Measurements from ENCODE around the gene PCCA. TPM values are rescaled to one million over a fixed set of nuclear protein-coding genes. Genes with fewer than 3 reads are reported as not detected.
"Not testable (repeated sequence)": the region's sequence is repeated elsewhere in the genome, so short reads cannot be mapped to it uniquely, and the experiment has no call there.

PCCA gene
- polyA plus RNA-seq, 3 donors, result 49.4 to 64.3 (median 54.2) TPM

GRCh38 chr13:100089465-100090032 is 656 bp downstream of the PCCA start:
- DNase-seq (ENCODE audit: extremely low read depth in 1 of 11, low read depth in 9 of 11, low spot score in 4 of 11), result peak in 1 of 11 donors; percentile 19

- DNase-seq (ENCODE audit: extremely low read depth in 1 of 11, low read depth in 9 of 11, low spot score in 4 of 11), result no peak
These were observed 2.0 kb downstream of the PCCA start for GRCh38 chr13:100090861-100091260.

DNA sequence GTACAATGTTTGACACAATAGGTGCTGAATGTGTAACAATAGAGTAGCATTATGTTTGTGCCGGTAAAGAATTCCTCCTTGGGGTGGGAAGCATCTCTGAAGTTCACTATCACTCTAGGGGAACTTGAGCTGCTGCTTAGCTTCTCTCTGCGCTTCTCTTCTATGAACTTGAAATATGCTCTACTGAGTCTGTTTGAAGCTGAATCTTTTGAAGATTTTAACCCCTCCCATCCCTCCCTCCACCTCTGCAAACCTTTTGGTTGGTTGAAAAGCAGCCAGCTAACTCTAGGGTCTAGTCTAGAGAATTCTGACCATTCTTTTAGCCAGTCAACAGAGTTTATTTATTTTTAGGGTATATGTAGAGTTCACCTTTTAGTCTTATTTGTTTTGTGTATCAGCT is 2.5 kb downstream of the PCCA start:
- DNase-seq (ENCODE audit: extremely low read depth in 1 of 11, low read depth in 9 of 11, low spot score in 4 of 11), result no peak

- DNase-seq (ENCODE audit: extremely low read depth in 1 of 11, low read depth in 9 of 11, low spot score in 4 of 11), result not testable (repeated sequence)
These were observed 3.4 kb downstream of the PCCA start for GRCh38 chr13:100092273-100092672.

DNA sequence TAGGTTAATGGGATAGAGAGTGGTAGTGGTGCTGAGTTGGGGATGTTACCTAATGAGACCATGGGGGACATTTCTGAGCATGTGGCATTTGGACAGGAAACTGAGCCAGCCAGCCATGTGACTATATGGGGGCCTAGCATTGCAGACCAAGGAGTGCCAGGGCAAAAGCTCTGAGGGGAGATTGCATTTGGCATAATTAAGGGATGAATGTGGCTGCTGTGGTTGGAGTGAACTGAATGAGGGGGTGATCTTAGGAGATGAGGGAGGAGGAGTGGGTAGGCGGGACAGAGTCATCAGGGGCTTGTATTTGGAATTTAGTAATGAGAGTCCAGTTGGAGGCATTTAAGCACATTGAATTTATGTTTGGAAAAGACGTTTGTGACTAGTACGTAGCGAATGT is 6.6 kb downstream of the PCCA start:
- no peak for DNase-seq (ENCODE audit: extremely low read depth in 1 of 11, low read depth in 9 of 11, low spot score in 4 of 11)

DNA sequence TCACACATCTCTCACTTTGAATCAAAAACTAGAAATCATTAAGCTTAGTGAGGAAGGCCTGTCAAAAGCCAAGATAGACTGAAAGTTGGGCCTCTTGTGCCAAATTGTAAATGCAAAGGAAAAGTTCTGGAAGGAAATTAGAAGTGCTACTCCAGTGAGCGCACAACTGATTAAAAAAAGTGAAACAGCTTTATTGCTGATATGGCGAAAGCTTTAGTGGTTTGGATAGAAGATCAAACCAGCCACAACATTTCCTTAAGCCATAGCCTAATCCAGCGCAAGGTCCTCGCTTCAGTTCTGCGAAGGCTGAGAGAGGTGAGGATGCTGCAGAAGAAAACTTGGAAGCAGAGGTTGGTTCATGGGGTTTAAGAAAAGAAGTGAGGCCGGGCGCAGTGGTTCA is 7.6 kb downstream of the PCCA start:
- no peak for DNase-seq (ENCODE audit: extremely low read depth in 1 of 11, low read depth in 9 of 11, low spot score in 4 of 11)

DNA sequence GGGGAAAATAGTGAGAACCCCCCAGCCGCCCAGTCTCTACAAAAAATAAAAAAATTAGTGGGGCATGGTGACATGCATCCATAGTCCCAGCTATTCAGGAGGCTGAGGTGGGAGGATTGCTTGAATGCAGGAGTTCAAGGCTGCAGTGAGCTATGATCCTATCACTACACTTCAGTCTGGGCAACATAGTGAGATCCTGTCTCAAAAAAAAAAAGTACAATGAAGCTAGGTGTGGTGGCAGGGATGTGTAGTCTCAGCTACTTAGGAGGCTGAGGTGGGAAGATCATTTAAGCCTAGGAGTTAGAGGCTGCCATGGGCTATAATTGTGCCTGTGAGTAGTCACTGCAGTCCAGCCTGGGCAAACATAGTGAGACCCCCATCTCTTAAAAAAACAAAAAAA is 8.9 kb downstream of the PCCA start:
- DNase-seq (ENCODE audit: extremely low read depth in 1 of 11, low read depth in 9 of 11, low spot score in 4 of 11), result no peak

- no peak for DNase-seq (ENCODE audit: extremely low read depth in 1 of 11, low read depth in 9 of 11, low spot score in 4 of 11)
These were observed 9.7 kb downstream of the PCCA start for GRCh38 chr13:100098445-100099116.

- DNase-seq (ENCODE audit: extremely low read depth in 1 of 11, low read depth in 9 of 11, low spot score in 4 of 11), result not testable (repeated sequence)
These were observed 10.2 kb downstream of the PCCA start for GRCh38 chr13:100099117-100099445.

DNA sequence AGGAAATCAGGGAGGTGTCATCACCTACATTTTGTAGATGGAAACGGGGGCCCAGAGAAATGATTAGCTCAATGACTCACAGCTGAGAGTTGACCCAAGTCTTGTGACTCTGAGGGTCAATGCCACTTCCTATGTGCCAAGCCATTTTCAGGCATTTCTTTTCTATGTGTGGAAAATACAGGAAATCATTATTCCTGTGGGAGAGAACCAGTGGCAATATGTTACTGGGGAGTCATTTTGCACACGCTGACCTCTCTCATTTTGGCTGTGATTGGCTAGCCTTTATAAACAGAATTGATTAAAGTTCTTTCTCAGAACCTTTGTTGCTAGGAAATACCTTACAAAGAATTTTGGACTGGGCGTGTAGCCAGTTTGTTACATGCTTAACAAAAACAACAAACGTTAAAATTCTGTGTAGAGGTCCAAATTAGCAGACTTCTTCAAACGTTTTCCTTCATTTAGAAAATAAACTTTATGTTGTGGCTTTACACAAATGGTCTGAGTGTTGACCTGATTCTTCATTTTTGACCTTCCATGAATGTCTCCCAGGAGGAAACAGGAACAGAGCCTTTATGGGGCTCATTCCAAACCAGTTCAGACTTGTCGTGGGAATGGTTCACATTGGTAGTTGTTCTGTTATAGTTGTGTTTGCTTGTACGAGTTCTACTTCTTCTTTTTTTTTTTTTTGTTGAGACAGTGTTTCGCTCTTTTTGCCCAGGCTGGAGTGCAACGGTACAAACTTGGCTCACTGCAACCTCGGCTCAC is 11.4 kb downstream of the PCCA start:
- peak in 8 of 11 donors; percentile 21 to 65 (median 32) for DNase-seq (ENCODE audit: extremely low read depth in 1 of 11, low read depth in 9 of 11, low spot score in 4 of 11)

- no peak for DNase-seq (ENCODE audit: extremely low read depth in 1 of 11, low read depth in 9 of 11, low spot score in 4 of 11)
These were observed 13.1 kb downstream of the PCCA start for GRCh38 chr13:100102042-100102441.

- no peak for DNase-seq (ENCODE audit: extremely low read depth in 1 of 11, low read depth in 9 of 11, low spot score in 4 of 11)
These were observed 17.1 kb downstream of the PCCA start for GRCh38 chr13:100106005-100106404.

- no peak for DNase-seq (ENCODE audit: extremely low read depth in 1 of 11, low read depth in 9 of 11, low spot score in 4 of 11)
These were observed 17.8 kb downstream of the PCCA start for GRCh38 chr13:100106705-100107104.

DNA sequence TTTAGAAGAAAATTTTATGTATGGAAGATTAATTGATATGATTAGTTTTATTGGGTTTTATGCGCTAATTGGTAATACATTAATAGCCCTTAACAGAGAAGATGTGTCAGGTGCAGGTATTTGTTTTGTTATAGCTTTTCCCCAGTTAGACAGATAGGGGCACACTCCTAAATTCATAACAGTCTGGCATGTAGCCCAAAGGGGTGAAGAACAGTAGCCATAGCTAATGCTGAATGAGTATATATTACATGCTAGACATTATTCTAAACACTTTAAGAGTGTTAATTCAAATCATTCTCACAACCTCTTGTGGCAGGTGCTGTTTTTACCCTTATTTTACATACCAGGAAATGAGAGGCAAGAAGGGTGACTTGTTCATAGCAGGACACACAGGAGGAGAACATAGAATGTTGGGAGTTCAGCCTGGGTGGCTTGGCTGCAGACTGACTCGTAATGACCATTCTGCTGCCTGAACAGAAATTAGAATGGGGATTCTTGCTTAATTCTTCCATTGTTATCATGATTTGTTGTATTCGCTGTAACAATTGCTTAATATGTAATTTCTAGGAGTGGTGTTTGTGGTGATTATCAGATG is 20.1 kb downstream of the PCCA start:
- DNase-seq (ENCODE audit: extremely low read depth in 1 of 11, low read depth in 9 of 11, low spot score in 4 of 11), result no peak

GRCh38 chr13:100110269-100110668 is 21.4 kb downstream of the PCCA start:
- no peak for DNase-seq (ENCODE audit: extremely low read depth in 1 of 11, low read depth in 9 of 11, low spot score in 4 of 11)

- DNase-seq (ENCODE audit: extremely low read depth in 1 of 11, low read depth in 9 of 11, low spot score in 4 of 11), result no peak
These were observed 23.4 kb downstream of the PCCA start for GRCh38 chr13:100112186-100112838.

DNA sequence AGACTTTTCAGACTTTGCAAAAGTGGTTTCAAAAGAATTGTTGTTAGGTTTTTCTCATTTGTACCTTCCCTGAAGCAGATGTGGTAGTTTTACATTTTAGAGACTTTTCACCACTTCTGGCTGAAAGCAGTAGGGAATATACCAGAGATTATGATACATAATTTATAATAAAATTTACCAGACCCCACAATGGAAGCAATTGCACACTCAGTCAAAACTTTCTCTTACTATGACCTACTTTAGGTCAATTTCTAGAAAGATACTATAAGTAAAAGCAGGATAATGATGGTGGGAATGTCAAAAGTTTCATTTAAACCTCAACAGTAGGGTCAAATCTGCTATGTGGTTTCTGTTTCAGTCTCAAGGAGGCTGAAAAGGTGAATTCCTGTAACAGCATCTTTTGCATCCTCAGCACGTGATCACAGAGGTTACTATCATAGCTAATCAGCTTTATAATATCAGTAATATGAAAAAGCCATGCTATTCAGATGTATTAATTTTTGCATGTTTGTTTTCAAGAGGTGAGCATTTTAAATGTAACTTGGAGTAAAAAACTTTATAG is 26.9 kb downstream of the PCCA start:
- DNase-seq (ENCODE audit: extremely low read depth in 1 of 11, low read depth in 9 of 11, low spot score in 4 of 11), result no peak

DNA sequence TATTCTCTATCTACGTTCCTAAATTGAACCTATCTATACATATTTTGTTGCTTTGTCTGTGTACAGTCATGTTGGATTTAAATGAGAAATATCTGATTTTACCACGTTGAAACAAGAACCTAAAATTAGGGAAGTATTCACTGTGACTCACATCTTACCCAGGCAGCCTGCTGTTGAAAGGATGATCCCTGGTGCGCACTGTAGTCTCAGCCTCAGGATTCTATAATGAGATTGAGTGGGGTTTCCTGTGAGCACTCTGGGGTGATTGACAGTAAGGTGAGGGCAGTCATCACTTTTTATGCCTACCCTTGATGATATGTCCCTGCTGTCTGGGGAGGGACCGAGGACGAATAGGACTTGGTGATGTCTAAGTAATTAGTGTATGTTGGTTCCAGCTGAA is 35.4 kb downstream of the PCCA start:
- no peak for DNase-seq (ENCODE audit: extremely low read depth in 1 of 11, low read depth in 9 of 11, low spot score in 4 of 11)

DNA sequence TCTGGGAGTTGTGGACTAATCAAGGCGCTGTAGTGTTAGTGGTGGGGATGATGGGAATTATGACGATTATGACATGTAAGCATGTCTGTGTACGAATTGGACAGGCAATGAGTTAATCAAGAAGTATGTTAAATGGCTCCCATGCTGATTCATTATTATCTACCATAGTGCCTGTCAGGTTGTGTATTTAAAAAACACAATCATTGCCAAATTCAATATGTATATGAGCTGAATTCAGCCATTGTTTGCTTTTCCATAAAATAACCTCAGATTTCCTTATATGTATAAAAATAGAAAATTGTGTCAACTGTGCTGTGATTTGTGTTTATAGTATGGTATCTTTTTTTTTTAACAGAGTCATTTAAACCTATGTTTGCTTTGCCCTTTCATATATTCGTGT is 37.1 kb downstream of the PCCA start:
- no peak for DNase-seq (ENCODE audit: extremely low read depth in 1 of 11, low read depth in 9 of 11, low spot score in 4 of 11)
